ENCODE measurements around the gene MRPL14. TPM values are rescaled to one million over a fixed set of nuclear protein-coding genes. Genes with fewer than 3 reads are reported as not detected.

MRPL14 gene
- total and polyA plus RNA-seq, 9 of the 15 experiments (the other 6 are each of a cell fraction or from before 2014, with no cell fraction given), result 126 to 424 (median 165) TPM

GRCh38 chr6:44064089-44064947 lies 62.9 kb downstream of the MRPL14 start (continued):
- TF ChIP-seq ZNF444 (CRISPR knock-in tag; IDR thresholded peaks at IDR 0.05) (0 out of 2 replicates have a peak, but pooled peaks have one; percentile 33), KDM4B (IDR thresholded peaks at IDR 0.05; ENCODE audit: borderline replicate concordance in 2 of 2, low read depth in 1 of 2) (no peak), GTF2B (IDR thresholded peaks at IDR 0.05; ENCODE audit: extremely low read depth, insufficient read length) (no peak), ID3 (CRISPR knock-in tag; IDR thresholded peaks at IDR 0.05) (no peak), ID3 (tag; IDR thresholded peaks at IDR 0.05) (0 out of 2 replicates have a peak, but pooled peaks have one; percentile 9), ZNF24 (IDR thresholded peaks at IDR 0.05) (peak; percentile 77), CREB5 (CRISPR knock-in tag; IDR thresholded peaks at IDR 0.05) (no peak), ZBTB9 (CRISPR knock-in tag; IDR thresholded peaks at IDR 0.05) (peak; percentile 72), ARNT (IDR thresholded peaks at IDR 0.05) (peak; percentile 39 to 79; a peak in 2 of 4 replicates), DMBX1 (CRISPR knock-in tag; IDR thresholded peaks at IDR 0.05; ENCODE audit: borderline replicate concordance) (no peak), UBTF (IDR thresholded peaks at IDR 0.05; ENCODE audit: borderline replicate concordance in 1 of 2, low read depth in 2 of 2, low read length in 2 of 2) (peak; percentile 41 to 77; a peak in 2 of 4 replicates), TGIF2 (CRISPR knock-in tag; IDR thresholded peaks at IDR 0.05) (no peak), PCBP2 (IDR thresholded peaks at IDR 0.05; ENCODE audit: low read depth, low read length, poor library complexity, severe bottlenecking) (no peak), TCFL5 (CRISPR knock-in tag; conservative IDR thresholded peaks at IDR 0.05) (peak; percentile 52; the same call in 1 of the 2 replicates), ETV5 (CRISPR knock-in tag; IDR thresholded peaks at IDR 0.05; ENCODE audit: low read depth) (peak; percentile 96), BCL6 (CRISPR knock-in tag; IDR thresholded peaks at IDR 0.05) (no peak), ERF (CRISPR knock-in tag; IDR thresholded peaks at IDR 0.05) (0 out of 2 replicates have a peak, but pooled peaks have one; percentile 60), GABPB1 (CRISPR knock-in tag; IDR thresholded peaks at IDR 0.05) (peak; percentile 54; the same call in 1 of the 2 replicates), HNRNPUL1 (IDR thresholded peaks at IDR 0.05; ENCODE audit: low read length) (no peak), ZNF354B (CRISPR knock-in tag; IDR thresholded peaks at IDR 0.05) (no peak)

Measured in K562 (cell line).